Mucosa of stomach (tissue), 1 donor: ENCODE measurements around the gene SLPI.

Experiments
- H3K27me3 ChIP-seq: one replicate; pipeline ENCODE4 v1.7.0; 2013; ENCODE audit warnings: mild to moderate bottlenecking, low read length; ENCODE audit not compliant: control insufficient read depth, insufficient read depth
- H3K36me3 ChIP-seq: one replicate; pipeline ENCODE4 v1.7.0; 2013; ENCODE audit warnings: low read length; ENCODE audit not compliant: control insufficient read depth, insufficient read depth
- H3K4me1 ChIP-seq: one replicate; pipeline ENCODE4 v1.7.0; 2013; ENCODE audit warnings: mild to moderate bottlenecking, low read length; ENCODE audit not compliant: control insufficient read depth, insufficient read depth
- H3K4me3 ChIP-seq: one replicate; pipeline ENCODE4 v1.7.0; 2013; ENCODE audit warnings: low read length
- H3K9ac ChIP-seq: one replicate; pipeline ENCODE4 v1.7.0; 2013; ENCODE audit warnings: mild to moderate bottlenecking, low read length, moderate library complexity
- H3K9me3 ChIP-seq: one replicate; pipeline ENCODE4 v1.7.0; 2013; ENCODE audit warnings: mild to moderate bottlenecking, low read length, moderate library complexity; ENCODE audit not compliant: control insufficient read depth
- donor health status: Pancreatic carcinoma.

The SLPI gene

GRCh38 chr20:45230631-45231030 is 23.7 kb downstream of the SLPI start:
- Histone ChIP-seq H3K36me3 (no peaks in the 10 kb centered on the region), H3K4me1 (no peaks in the 10 kb centered on the region), H3K4me3 (no peak overlapping the region), H3K9me3 (no peaks in the 10 kb centered on the region), H3K9ac (no peak overlapping the region), H3K27me3 (no peaks in the 10 kb centered on the region)

- H3K9me3 ChIP-seq: no peaks in the 10 kb centered on the region
- no peak overlapping the region for H3K4me3 ChIP-seq
- H3K27me3 ChIP-seq: no peaks in the 10 kb centered on the region
- H3K36me3 ChIP-seq: no peaks in the 10 kb centered on the region
- no peaks in the 10 kb centered on the region for H3K4me1 ChIP-seq
- H3K9ac ChIP-seq: no peak overlapping the region
These were observed 24.9 kb downstream of the SLPI start for GRCh38 chr20:45229264-45230056.

DNA sequence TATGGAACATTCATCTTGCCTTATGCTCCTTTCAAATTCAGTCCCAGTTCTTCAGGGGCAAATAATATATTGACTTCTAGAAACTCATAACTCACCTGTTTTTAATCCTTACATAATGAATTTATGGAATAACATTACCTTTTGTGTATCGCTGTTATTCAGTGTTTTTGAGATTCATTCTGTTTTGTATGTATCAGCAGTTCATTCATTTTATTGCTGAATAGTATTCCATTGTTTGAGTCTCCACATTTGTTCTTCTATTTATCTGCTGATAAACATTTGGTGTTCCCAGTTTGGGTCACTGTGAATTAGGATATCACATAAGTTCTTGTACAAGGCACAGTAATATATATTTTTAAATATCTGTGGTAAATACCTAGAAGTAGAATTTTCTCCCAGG is 28.1 kb downstream of the SLPI start:
- Histone ChIP-seq H3K4me1 (no peaks in the 10 kb centered on the region), H3K36me3 (no peaks in the 10 kb centered on the region), H3K9me3 (no peaks in the 10 kb centered on the region), H3K4me3 (no peak overlapping the region), H3K27me3 (no peaks in the 10 kb centered on the region), H3K9ac (no peak overlapping the region)

- no peaks in the 10 kb centered on the region for H3K9me3 ChIP-seq
- no peaks in the 10 kb centered on the region for H3K36me3 ChIP-seq
- no peak overlapping the region for H3K4me3 ChIP-seq
- no peaks in the 10 kb centered on the region for H3K4me1 ChIP-seq
- H3K27me3 ChIP-seq: no peaks in the 10 kb centered on the region
- no peak overlapping the region for H3K9ac ChIP-seq
These were observed 31.2 kb downstream of the SLPI start for GRCh38 chr20:45223136-45223535.

DNA sequence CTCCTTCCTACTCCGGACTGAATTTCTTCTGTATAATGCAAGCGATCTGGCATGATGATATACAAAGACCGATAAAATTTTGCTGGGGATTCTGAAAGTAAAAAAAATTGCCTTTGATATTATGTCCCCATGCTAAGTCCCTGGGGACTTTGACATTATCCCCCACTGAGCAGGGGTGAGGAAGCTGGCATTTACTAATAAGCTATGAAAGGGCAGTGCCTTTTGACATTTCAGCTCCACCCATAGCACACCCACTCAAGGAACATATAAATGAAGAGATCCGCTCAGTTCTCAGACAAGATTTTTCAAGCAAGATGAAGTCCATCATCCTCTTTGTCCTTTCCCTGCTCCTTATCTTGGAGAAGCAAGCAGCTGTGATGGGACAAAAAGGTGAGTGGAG is 33.3 kb downstream of the SLPI start, which contains the start of gene SEMG2:
SEMG2 (plus strand) TSS at position 298 of the 400 bp plus-strand sequence; CDS start at position 315, 17 bp downstream.
- no peaks in the 10 kb centered on the region for H3K4me1 ChIP-seq
- H3K9ac ChIP-seq: no peak within 1 kb of the TSS
- no peak within 1 kb of the TSS for H3K4me3 ChIP-seq
- no peaks in the 10 kb centered on the region for H3K9me3 ChIP-seq
- no peaks in the 10 kb centered on the region for H3K36me3 ChIP-seq
- no peaks in the 10 kb centered on the region for H3K27me3 ChIP-seq

GRCh38 chr20:45218636-45219035 is 35.7 kb downstream of the SLPI start:
- H3K9me3 ChIP-seq: no peaks in the 10 kb centered on the region

GRCh38 chr20:45218124-45218523 is 36.2 kb downstream of the SLPI start:
- Histone ChIP-seq H3K9me3 (no peaks in the 10 kb centered on the region), H3K27me3 (no peaks in the 10 kb centered on the region), H3K4me3 (no peak overlapping the region), H3K36me3 (no peaks in the 10 kb centered on the region), H3K4me1 (no peaks in the 10 kb centered on the region), H3K9ac (no peak overlapping the region)

More at GRCh38 chr20:45218636-45219035, 35.7 kb downstream of the SLPI start:
- Histone ChIP-seq H3K9ac (no peak overlapping the region), H3K4me3 (no peak overlapping the region), H3K36me3 (no peaks in the 10 kb centered on the region), H3K4me1 (no peaks in the 10 kb centered on the region), H3K27me3 (no peaks in the 10 kb centered on the region)

GRCh38 chr20:45212836-45213235 is 41.5 kb downstream of the SLPI start:
- no peak overlapping the region for H3K4me3 ChIP-seq
- no peak overlapping the region for H3K9ac ChIP-seq
- H3K9me3 ChIP-seq: no peaks in the 10 kb centered on the region
- H3K27me3 ChIP-seq: no peaks in the 10 kb centered on the region
- no peaks in the 10 kb centered on the region for H3K36me3 ChIP-seq
- no peaks in the 10 kb centered on the region for H3K4me1 ChIP-seq

GRCh38 chr20:45211569-45212474 is 42.5 kb downstream of the SLPI start:
- no peaks in the 10 kb centered on the region for H3K4me1 ChIP-seq
- H3K4me3 ChIP-seq: no peak overlapping the region
- no peaks in the 10 kb centered on the region for H3K9me3 ChIP-seq
- no peak overlapping the region for H3K9ac ChIP-seq
- H3K27me3 ChIP-seq: no peaks in the 10 kb centered on the region
- no peaks in the 10 kb centered on the region for H3K36me3 ChIP-seq

GRCh38 chr20:45209924-45210323 is 44.4 kb downstream of the SLPI start:
- H3K9ac ChIP-seq: no peak overlapping the region
- H3K4me3 ChIP-seq: no peak overlapping the region
- H3K4me1 ChIP-seq: no peaks in the 10 kb centered on the region
- no peaks in the 10 kb centered on the region for H3K27me3 ChIP-seq
- H3K36me3 ChIP-seq: no peaks in the 10 kb centered on the region
- no peaks in the 10 kb centered on the region for H3K9me3 ChIP-seq

GRCh38 chr20:45206725-45207124 is 47.6 kb downstream of the SLPI start, which contains the start of gene SEMG1:
Gene SEMG1 (plus strand): TSS chr20:45207033. CDS start chr20:45207054, 21 bp downstream.
- H3K4me1 ChIP-seq: no peaks in the 10 kb centered on the region
- H3K27me3 ChIP-seq: no peaks in the 10 kb centered on the region
- no peaks in the 10 kb centered on the region for H3K9me3 ChIP-seq
- no peak within 1 kb of the TSS for H3K9ac ChIP-seq
- no peak within 1 kb of the TSS for H3K4me3 ChIP-seq
- H3K36me3 ChIP-seq: no peaks in the 10 kb centered on the region
